ENCODE results near the gene BRCA1. TPM values are rescaled to one million over a fixed set of nuclear protein-coding genes. Genes with fewer than 3 reads are reported as not detected.
"Not testable (repeated sequence)": the region's sequence is repeated elsewhere in the genome, so short reads cannot be mapped to it uniquely, and the experiment has no call there.

BRCA1 gene
- total and polyA plus RNA-seq, 3 donors from 2014 or later: 20.9 to 47.7 (median 28.6) TPM

GRCh38 chr17:43062984-43063638, 62.1 kb downstream of the BRCA1 start:
- Histone ChIP-seq H3K36me3 (ENCODE audit: low read depth, missing control alignments) (no peaks in the 10 kb centered on the region), H3K4me3 (no peak overlapping the region), H3K27ac (no peak overlapping the region), H3K4me1 (no peaks in the 10 kb centered on the region), H3K27me3 (no peaks in the 10 kb centered on the region), H3K9me3 (no peaks in the 10 kb centered on the region)
- WGBS, 2 donors: 95% methylated on average over 10 of the region's 10 CpGs
- intact Hi-C loops (cut with DNase I; ENCODE audit: low total_unique reads): no loop called here
- no peak for TF ChIP-seq CTCF (IDR thresholded peaks at IDR 0.05)
- TF ChIP-seq POLR2A (IDR thresholded peaks at IDR 0.05): no peak
- no peak for DNase-seq

- Histone ChIP-seq H3K4me1 (no peaks in the 10 kb centered on the region), H3K36me3 (ENCODE audit: low read depth, missing control alignments) (no peaks in the 10 kb centered on the region), H3K9me3 (no peaks in the 10 kb centered on the region), H3K27me3 (no peaks in the 10 kb centered on the region), H3K4me3 (no peak overlapping the region), H3K27ac (no peak overlapping the region)
- DNase-seq: no peak
- intact Hi-C loops (cut with DNase I; ENCODE audit: low total_unique reads): no loop called here
- 93 to 97% methylated on average over 7 of the region's 7 CpGs for WGBS, 2 donors
- TF ChIP-seq POLR2A (IDR thresholded peaks at IDR 0.05) (no peak), CTCF (IDR thresholded peaks at IDR 0.05) (no peak)
These were observed 69.1 kb downstream of the BRCA1 start for GRCh38 chr17:43056051-43056450.

- H3K4me3 ChIP-seq; H3K9me3 ChIP-seq; H3K4me1 ChIP-seq; H3K27ac ChIP-seq; intact Hi-C loops (cut with DNase I; ENCODE audit: low total_unique reads); H3K36me3 ChIP-seq (ENCODE audit: low read depth, missing control alignments); H3K27me3 ChIP-seq; DNase-seq: not testable (repeated sequence)
- WGBS, 2 donors: 92 to 97% methylated on average over 7 of the region's 7 CpGs
These were observed 72.2 kb downstream of the BRCA1 start for GRCh38 chr17:43053008-43053407.

GRCh38 chr17:43051969-43052368, 73.2 kb downstream of the BRCA1 start:
- TF ChIP-seq CTCF (IDR thresholded peaks at IDR 0.05): no peak
- TF ChIP-seq POLR2A (IDR thresholded peaks at IDR 0.05): no peak
- no peak for DNase-seq
- Histone ChIP-seq H3K27me3 (no peaks in the 10 kb centered on the region), H3K36me3 (ENCODE audit: low read depth, missing control alignments) (no peaks in the 10 kb centered on the region), H3K4me1 (no peaks in the 10 kb centered on the region), H3K27ac (no peak overlapping the region), H3K4me3 (no peak overlapping the region), H3K9me3 (no peaks in the 10 kb centered on the region)
- intact Hi-C loops (cut with DNase I; ENCODE audit: low total_unique reads): no loop called here
- WGBS, 2 donors: 86 to 92% methylated on average over 1 of the region's 1 CpG

- Histone ChIP-seq H3K36me3 (ENCODE audit: low read depth, missing control alignments) (no peaks in the 10 kb centered on the region), H3K9me3 (no peaks in the 10 kb centered on the region), H3K27me3 (no peaks in the 10 kb centered on the region), H3K27ac (no peak overlapping the region), H3K4me1 (no peaks in the 10 kb centered on the region), H3K4me3 (no peak overlapping the region)
- no peak for TF ChIP-seq POLR2A (IDR thresholded peaks at IDR 0.05)
- no peak for TF ChIP-seq CTCF (IDR thresholded peaks at IDR 0.05)
- intact Hi-C loops (cut with DNase I; ENCODE audit: low total_unique reads): no loop called here
- 71 to 81% methylated on average over 4 of the region's 4 CpGs for WGBS, 2 donors
- no peak for DNase-seq
These were observed 81.1 kb downstream of the BRCA1 start for GRCh38 chr17:43044024-43044423.
